Measurements from ENCODE around the gene GMDS. TPM values are rescaled to one million over a fixed set of nuclear protein-coding genes. Genes with fewer than 3 reads are reported as not detected.

GMDS gene
- total RNA-seq, 2 experiments from 2014 or later = 13.9 to 16.4 TPM

DNA sequence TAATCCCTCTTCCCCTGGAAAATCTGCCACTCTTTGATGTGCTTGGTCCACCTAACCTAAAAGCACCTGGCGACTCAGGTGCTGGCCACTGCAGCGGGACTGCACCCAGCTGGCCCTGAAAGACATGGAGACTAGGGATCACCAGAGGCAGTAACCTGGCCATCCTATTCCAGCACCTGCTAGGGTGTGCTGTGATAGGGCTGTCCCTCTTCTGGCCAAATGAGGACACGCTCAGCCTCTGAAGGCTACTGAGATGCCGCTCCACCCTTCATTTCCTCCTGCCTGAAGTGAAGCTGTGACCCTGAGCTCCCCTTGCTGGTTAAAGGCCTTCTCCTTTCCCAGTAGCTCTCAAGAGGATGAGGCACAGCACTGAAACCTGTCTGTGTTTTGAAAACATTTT, 611.3 kb downstream of the GMDS start:
- no peak overlapping the region for H3K4me3 Mint-ChIP-seq

DNA sequence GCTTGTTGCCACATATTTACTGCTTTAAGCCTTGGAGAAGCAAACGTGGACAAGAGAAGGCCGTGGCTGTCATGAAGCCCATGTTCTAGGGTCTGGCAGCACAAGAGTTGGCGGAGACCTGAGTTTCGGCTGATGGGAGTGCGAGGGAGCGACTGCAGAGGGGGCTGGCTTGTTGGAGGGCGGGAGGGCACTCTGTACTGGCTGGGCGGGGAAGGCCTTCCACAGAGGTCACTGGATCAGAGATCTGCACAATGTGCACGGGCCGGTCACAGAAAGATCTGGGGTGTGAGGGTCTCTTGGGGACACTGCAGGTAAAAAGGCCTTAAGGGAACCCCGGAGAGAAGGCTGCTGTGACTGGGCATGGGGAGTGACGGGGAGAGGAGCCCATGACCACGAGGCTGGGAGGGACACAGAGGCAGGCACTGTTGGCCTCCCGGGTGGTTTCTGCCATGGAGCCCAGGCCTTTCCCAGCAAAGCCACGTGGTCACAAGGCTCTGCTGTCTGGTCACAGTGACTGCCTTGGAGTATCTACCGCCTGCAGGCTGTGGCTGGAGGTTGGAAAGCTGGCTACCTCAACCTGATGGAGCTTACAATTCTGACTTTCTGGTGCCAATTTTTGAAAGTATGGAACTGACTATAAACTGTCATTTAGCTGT, 611.9 kb downstream of the GMDS start:
- Mint-ChIP-seq H3K4me3 (no peak overlapping the region), H3K36me3 (ENCODE audit: low read depth) (no peaks in the 10 kb centered on the region), H3K9me3 (no peaks in the 10 kb centered on the region), H3K4me1 (ENCODE audit: low read depth) (no peaks in the 10 kb centered on the region), H3K27me3 (peaks cover 32% of the 10 kb centered on the region), H3K27ac (no peak overlapping the region)
- peaks cover 3 to 10% of the 10 kb centered on the region in 2 experiments for H3K27me3 ChIP-seq (ENCODE audit: control insufficient read depth in 1 of 2, insufficient read depth in 2 of 2, low read length in 2 of 2)
- intact Hi-C loops (cut with DNase I, micrococcal nuclease) = no loop called here
- H3K36me3 ChIP-seq (ENCODE audit: insufficient read depth, low read length) = no peaks in the 10 kb centered on the region
- no peaks in the 10 kb centered on the region for H3K4me1 ChIP-seq (ENCODE audit: insufficient read depth, low read length)
- DNase-seq (peak in 1 of 14 experiments; percentile 28), ATAC-seq (ENCODE audit: poor library complexity) (no peak)
- no peaks in the 10 kb centered on the region for H3K9me3 ChIP-seq (ENCODE audit: control insufficient read depth in 1 of 2, insufficient read depth in 1 of 2, low read length in 2 of 2)
- H3K4me3 ChIP-seq (ENCODE audit: low read length) = no peak overlapping the region
- ChIA-PET POLR2A (no interaction called here), CTCF (no interaction called here)
- no peak overlapping the region for H3K27ac ChIP-seq (ENCODE audit: low read depth in 1 of 2, low read length in 2 of 2)
- TF ChIP-seq, protein P1, sequence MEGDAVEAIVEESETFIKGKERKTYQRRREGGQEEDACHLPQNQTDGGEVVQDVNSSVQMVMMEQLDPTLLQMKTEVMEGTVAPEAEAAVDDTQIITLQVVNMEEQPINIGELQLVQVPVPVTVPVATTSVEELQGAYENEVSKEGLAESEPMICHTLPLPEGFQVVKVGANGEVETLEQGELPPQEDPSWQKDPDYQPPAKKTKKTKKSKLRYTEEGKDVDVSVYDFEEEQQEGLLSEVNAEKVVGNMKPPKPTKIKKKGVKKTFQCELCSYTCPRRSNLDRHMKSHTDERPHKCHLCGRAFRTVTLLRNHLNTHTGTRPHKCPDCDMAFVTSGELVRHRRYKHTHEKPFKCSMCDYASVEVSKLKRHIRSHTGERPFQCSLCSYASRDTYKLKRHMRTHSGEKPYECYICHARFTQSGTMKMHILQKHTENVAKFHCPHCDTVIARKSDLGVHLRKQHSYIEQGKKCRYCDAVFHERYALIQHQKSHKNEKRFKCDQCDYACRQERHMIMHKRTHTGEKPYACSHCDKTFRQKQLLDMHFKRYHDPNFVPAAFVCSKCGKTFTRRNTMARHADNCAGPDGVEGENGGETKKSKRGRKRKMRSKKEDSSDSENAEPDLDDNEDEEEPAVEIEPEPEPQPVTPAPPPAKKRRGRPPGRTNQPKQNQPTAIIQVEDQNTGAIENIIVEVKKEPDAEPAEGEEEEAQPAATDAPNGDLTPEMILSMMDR (IDR thresholded peaks at IDR 0.05) = no peak

More for the DNA sequence above, 611.3 kb downstream of the GMDS start:
- Histone ChIP-seq H3K36me3 (ENCODE audit: insufficient read depth, low read length) (no peaks in the 10 kb centered on the region), H3K4me1 (ENCODE audit: insufficient read depth, low read length) (no peaks in the 10 kb centered on the region), H3K27me3 (ENCODE audit: control insufficient read depth in 1 of 2, insufficient read depth in 2 of 2, low read length in 2 of 2) (peaks cover 0 to 9% of the 10 kb centered on the region in 2 experiments), H3K9me3 (ENCODE audit: control insufficient read depth in 1 of 2, insufficient read depth in 1 of 2, low read length in 2 of 2) (no peaks in the 10 kb centered on the region), H3K4me3 (ENCODE audit: low read length) (no peak overlapping the region), H3K27ac (ENCODE audit: low read depth in 1 of 2, low read length in 2 of 2) (no peak overlapping the region)
- Mint-ChIP-seq H3K9me3 (no peaks in the 10 kb centered on the region), H3K4me1 (ENCODE audit: low read depth) (no peaks in the 10 kb centered on the region), H3K36me3 (ENCODE audit: low read depth) (no peaks in the 10 kb centered on the region), H3K27me3 (peaks cover 26% of the 10 kb centered on the region), H3K27ac (no peak overlapping the region)
- ATAC-seq (ENCODE audit: poor library complexity) = no peak
- intact Hi-C loops (cut with DNase I, micrococcal nuclease) = no loop called here
- no peak for DNase-seq
- ChIA-PET CTCF (no interaction called here), POLR2A (no interaction called here)
- TF ChIP-seq, protein P1 (IDR thresholded peaks at IDR 0.05) = no peak

DNA sequence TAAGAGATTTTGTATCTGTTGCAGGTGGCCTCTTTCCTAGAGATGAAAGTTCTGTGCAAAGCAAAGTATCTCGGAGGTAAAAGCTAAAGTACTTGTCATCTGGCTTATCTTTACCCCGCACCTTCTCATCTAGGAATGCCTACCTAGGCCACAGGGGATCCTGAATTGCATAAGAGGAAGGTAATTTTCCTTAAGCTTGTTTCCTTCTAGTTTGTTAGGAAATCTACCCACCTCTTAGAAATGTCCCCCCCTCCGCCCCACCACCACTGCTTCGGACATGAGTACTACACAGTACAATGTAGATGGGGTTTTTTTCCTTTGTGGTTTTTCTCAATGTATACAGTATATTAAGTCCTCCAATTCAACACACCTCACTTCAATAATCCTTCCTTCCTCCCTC, 614.2 kb downstream of the GMDS start:
- no peak overlapping the region for H3K4me3 Mint-ChIP-seq
- Histone ChIP-seq H3K27ac (ENCODE audit: low read depth in 1 of 2, low read length in 2 of 2) (no peak overlapping the region), H3K4me1 (ENCODE audit: insufficient read depth, low read length) (no peaks in the 10 kb centered on the region), H3K36me3 (ENCODE audit: insufficient read depth, low read length) (no peaks in the 10 kb centered on the region), H3K27me3 (ENCODE audit: control insufficient read depth in 1 of 2, insufficient read depth in 2 of 2, low read length in 2 of 2) (peaks cover 19 to 28% of the 10 kb centered on the region in 2 experiments), H3K9me3 (ENCODE audit: control insufficient read depth in 1 of 2, insufficient read depth in 1 of 2, low read length in 2 of 2) (no peaks in the 10 kb centered on the region), H3K4me3 (ENCODE audit: low read length) (no peak overlapping the region)
- DNase-seq (no peak), ATAC-seq (ENCODE audit: poor library complexity) (no peak)
- H3K27ac Mint-ChIP-seq = no peak overlapping the region
- peaks cover 54% of the 10 kb centered on the region for H3K27me3 Mint-ChIP-seq
- H3K4me1 Mint-ChIP-seq (ENCODE audit: low read depth) = peaks cover 3% of the 10 kb centered on the region
- H3K36me3 Mint-ChIP-seq (ENCODE audit: low read depth) = no peaks in the 10 kb centered on the region
- no peaks in the 10 kb centered on the region for H3K9me3 Mint-ChIP-seq
- TF ChIP-seq, protein P1 (IDR thresholded peaks at IDR 0.05) = no peak
- ChIA-PET POLR2A (no interaction called here), CTCF (no interaction called here)
- intact Hi-C loops (cut with DNase I, micrococcal nuclease) = no loop called here

Measured in CD4-positive, alpha-beta T cell (primary cell).